Suprapubic skin (tissue), 4 donors: ENCODE results near the gene TRPM1. TPM values are rescaled to one million over a fixed set of nuclear protein-coding genes. Genes with fewer than 3 reads are reported as not detected.

Experiments used
- DNase-seq, 2 donors: peaks; one replicate each; pipeline ENCODE4 v3.0.0-alpha.2; 2019; ENCODE audit warnings: low spot score in 2 of 2
- H3K27ac ChIP-seq: fragments of 200-600 bp; sonication (generic); one replicate; pipeline ENCODE4 v1.5.1; 2019
- H3K27me3 ChIP-seq: fragments of 200-600 bp; sonication (generic); one replicate; pipeline ENCODE4 v1.5.1; 2019
- H3K36me3 ChIP-seq: fragments of 200-600 bp; sonication (generic); one replicate; pipeline ENCODE4 v1.5.1; 2019
- H3K4me1 ChIP-seq: fragments of 200-600 bp; sonication (generic); one replicate; pipeline ENCODE4 v1.5.1; 2019
- H3K4me3 ChIP-seq: fragments of 200-600 bp; sonication (generic); one replicate; pipeline ENCODE4 v1.5.1; 2019; ENCODE audit warnings: mild to moderate bottlenecking
- H3K9me3 ChIP-seq: fragments of 200-600 bp; sonication (generic); one replicate; pipeline ENCODE4 v1.5.1; 2019
- EP300 ChIP-seq: sonication (generic); formaldehyde crosslinking; IDR thresholded peaks from one replicate; pipeline ENCODE4 v1.6.1; 2017; ENCODE audit warnings: antibody characterized with exemption
- POLR2A ChIP-seq, 2 donors: fragments of 450-650 bp; IDR thresholded peaks; one replicate each; pipeline ENCODE4 v1.6.1; 2017; ENCODE audit warnings: antibody characterized with exemption in 2 of 2, mild to moderate bottlenecking in 2 of 2, moderate library complexity in 2 of 2
- POLR2AphosphoS5 ChIP-seq, 3 donors: sonication (generic); formaldehyde crosslinking; IDR thresholded peaks; one replicate each; pipeline ENCODE4 v1.6.1; 2017; ENCODE audit warnings: antibody characterized with exemption in 3 of 3
- WGBS: methylation state at CpG from one replicate; pipeline ENCODE4 v1.1.5; 2018; 5-methylcytosine and 5-hydroxymethylcytosine counted together
- total RNA-seq, 4 donors: library from RNA; depleted of rRNA; stranded (reverse); fragments of >200 nt; gene quantifications; one replicate each; pipeline ENCODE4 v1.1.0, GENCODE V29; 2016
- TF ChIP-seq, protein P1 (sequence below), 2 donors: fragments of 200-600 bp in 1 of 2; fragments of 450-650 bp in 1 of 2; sonication (generic) in 1 of 2; IDR thresholded peaks; one replicate each; pipeline ENCODE4 v1.5.1; 2016 to 2019; ENCODE audit warnings: antibody characterized with exemption in 2 of 2, mild to moderate bottlenecking in 1 of 2, moderate library complexity in 1 of 2

TRPM1 gene
- total RNA-seq, 4 donors from 2014 or later, result 5.1 to 15.2 (median 10.2) TPM

DNA sequence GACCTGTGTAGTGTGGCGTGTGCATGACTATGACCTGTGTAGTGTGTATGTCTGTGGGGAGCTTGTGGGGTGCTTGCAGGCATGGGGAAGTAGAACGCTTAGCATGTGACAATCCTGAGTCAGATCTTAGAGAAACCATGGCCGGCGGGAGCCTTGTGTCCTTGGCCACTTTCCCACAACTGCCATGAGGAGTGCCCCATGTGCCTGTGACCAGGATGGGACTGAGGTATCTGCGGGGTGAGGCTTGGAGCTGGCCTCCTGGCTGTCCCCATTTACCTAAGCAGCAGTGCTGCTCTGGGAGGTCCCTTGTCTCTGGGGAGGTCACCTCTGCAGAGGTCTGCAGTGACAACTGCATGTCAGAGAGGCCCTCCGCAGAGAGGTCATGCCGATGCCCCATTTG is 23.6 kb downstream of the TRPM1 start:
- Histone ChIP-seq H3K27me3 (no peaks in the 10 kb centered on the region), H3K36me3 (no peaks in the 10 kb centered on the region), H3K27ac (no peak overlapping the region), H3K4me1 (peaks cover 38% of the 10 kb centered on the region), H3K9me3 (no peaks in the 10 kb centered on the region), H3K4me3 (no peak overlapping the region)
- TF ChIP-seq EP300, result no peak
- TF ChIP-seq, protein P1, sequence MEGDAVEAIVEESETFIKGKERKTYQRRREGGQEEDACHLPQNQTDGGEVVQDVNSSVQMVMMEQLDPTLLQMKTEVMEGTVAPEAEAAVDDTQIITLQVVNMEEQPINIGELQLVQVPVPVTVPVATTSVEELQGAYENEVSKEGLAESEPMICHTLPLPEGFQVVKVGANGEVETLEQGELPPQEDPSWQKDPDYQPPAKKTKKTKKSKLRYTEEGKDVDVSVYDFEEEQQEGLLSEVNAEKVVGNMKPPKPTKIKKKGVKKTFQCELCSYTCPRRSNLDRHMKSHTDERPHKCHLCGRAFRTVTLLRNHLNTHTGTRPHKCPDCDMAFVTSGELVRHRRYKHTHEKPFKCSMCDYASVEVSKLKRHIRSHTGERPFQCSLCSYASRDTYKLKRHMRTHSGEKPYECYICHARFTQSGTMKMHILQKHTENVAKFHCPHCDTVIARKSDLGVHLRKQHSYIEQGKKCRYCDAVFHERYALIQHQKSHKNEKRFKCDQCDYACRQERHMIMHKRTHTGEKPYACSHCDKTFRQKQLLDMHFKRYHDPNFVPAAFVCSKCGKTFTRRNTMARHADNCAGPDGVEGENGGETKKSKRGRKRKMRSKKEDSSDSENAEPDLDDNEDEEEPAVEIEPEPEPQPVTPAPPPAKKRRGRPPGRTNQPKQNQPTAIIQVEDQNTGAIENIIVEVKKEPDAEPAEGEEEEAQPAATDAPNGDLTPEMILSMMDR (IDR thresholded peaks at IDR 0.05), result no peak
- DNase-seq, result no peak
- 91% methylated on average over 6 of the region's 7 CpGs for WGBS

DNA sequence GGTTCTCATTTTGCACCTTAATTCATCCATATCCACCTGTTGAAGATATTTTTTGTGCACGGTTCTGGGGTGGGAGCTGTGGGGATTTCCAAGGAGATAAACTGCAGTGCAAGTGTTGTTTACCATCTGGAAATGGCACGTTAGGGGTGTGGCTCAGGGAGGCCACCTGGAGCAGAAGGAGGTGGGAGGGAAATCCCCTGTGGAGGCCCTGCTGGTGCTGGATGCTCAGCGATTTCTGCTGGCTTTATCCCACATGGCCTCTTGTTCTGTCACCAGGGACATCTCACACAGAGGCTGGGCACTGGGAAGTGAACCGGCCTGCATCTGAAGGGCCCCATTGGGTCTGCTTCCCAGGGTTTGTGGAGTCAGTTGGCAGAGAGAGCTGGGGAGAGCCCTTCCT is 24.3 kb downstream of the TRPM1 start:
- TF ChIP-seq POLR2AphosphoS5 (IDR thresholded peaks at IDR 0.05) (no peak), EP300 (no peak), POLR2A (IDR thresholded peaks at IDR 0.05) (no peak)
- TF ChIP-seq, protein P1 (IDR thresholded peaks at IDR 0.05), result no peak
- Histone ChIP-seq H3K36me3 (no peaks in the 10 kb centered on the region), H3K27me3 (no peaks in the 10 kb centered on the region), H3K4me3 (no peak overlapping the region), H3K27ac (no peak overlapping the region), H3K9me3 (no peaks in the 10 kb centered on the region), H3K4me1 (peaks cover 31% of the 10 kb centered on the region)
- WGBS, result 19% methylated on average over 2 of the region's 4 CpGs
- no peak for DNase-seq

DNA sequence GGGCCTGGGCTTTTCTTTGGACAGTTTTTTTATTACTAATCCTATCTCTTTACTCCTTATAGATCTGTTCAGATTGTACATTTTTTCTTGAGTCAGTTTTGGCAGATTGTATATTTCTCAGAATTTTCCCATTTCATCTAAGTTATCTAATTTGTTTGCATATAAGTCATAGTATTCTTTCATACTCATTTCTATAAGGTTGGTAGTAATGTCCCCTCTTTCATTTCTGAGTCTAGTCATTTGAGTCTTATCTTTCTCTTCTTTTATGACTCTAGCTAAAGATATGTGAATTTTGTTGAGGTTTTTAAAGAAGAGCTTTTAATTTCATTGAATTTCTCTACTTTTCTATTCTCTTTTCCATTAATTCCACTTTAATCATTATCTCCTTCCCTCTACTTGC is 27.2 kb downstream of the TRPM1 start:
- Histone ChIP-seq H3K4me3 (no peak overlapping the region), H3K27me3 (no peaks in the 10 kb centered on the region), H3K9me3 (no peaks in the 10 kb centered on the region), H3K27ac (no peak overlapping the region), H3K36me3 (no peaks in the 10 kb centered on the region), H3K4me1 (peaks cover 5% of the 10 kb centered on the region)
- DNase-seq, result no peak
- TF ChIP-seq POLR2A (IDR thresholded peaks at IDR 0.05) (no peak), EP300 (no peak), POLR2AphosphoS5 (IDR thresholded peaks at IDR 0.05) (no peak)
- TF ChIP-seq, protein P1 (IDR thresholded peaks at IDR 0.05), result no peak

DNA sequence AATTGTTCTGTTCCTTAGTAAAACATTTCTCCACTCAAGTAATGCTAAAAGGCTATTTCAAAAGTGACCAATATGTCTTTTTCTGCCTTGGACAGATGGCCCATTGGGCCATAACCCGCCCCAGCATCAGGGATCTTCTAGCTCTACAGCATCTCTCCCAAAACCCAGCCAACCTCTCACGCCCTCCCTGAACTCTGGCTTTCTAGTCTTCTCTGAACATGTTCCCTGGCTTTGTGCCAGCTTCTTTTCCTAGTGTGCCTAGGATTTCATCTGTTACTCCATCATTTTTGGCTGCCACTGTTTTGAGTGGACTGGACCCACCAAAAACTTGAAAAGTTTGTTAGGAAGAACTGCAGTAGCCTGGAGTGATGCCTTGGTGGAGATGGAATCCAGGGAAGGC is 30.7 kb downstream of the TRPM1 start:
- H3K4me1 ChIP-seq, result peaks cover 2% of the 10 kb centered on the region
- H3K4me3 ChIP-seq, result no peak overlapping the region
- no peak for TF ChIP-seq EP300
- no peak for TF ChIP-seq POLR2A (IDR thresholded peaks at IDR 0.05)
- TF ChIP-seq POLR2AphosphoS5 (IDR thresholded peaks at IDR 0.05), result no peak
- TF ChIP-seq, protein P1 (IDR thresholded peaks at IDR 0.05), result no peak
- H3K27me3 ChIP-seq, result no peaks in the 10 kb centered on the region
- DNase-seq, result no peak
- H3K36me3 ChIP-seq, result no peaks in the 10 kb centered on the region
- WGBS, result 85% methylated on average over 2 of the region's 2 CpGs
- H3K9me3 ChIP-seq, result no peaks in the 10 kb centered on the region
- no peak overlapping the region for H3K27ac ChIP-seq

DNA sequence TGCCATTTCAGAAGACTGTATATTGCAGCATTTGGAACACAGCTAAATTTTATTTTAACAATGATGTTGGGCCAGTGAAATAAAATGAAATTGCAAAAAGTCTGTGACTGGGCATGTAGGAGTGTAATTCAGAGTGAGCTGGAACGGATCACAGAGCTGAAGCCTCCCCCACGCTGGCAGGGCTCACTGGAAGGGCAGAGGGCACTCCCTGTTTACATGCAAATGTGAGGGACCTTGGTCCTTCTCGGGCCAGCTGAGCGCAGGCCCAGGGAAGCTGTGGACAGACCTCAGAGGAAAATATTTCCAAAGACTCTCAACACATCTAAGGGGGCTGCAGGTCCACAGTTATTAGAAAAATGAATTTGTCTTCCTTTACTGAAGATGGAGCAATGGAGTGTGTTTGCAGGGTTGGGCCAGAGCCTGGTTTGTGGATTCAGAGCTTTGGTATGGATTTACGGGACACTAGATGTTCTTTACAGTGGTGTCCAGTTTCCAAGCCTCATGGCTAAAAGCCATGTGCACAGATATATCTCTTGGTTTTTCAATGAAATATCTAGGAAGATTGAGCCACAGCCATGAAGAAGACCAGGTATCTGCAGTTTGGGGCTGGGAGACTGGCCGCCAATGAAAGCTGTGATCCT is 32.0 kb downstream of the TRPM1 start:
- TF ChIP-seq POLR2A (IDR thresholded peaks at IDR 0.05), result no peak
- Histone ChIP-seq H3K36me3 (no peaks in the 10 kb centered on the region), H3K4me1 (peaks cover 2% of the 10 kb centered on the region), H3K27me3 (no peaks in the 10 kb centered on the region), H3K9me3 (no peaks in the 10 kb centered on the region), H3K27ac (no peak overlapping the region), H3K4me3 (no peak overlapping the region)
- WGBS, result 66% methylated on average over 6 of the region's 6 CpGs
- DNase-seq, result no peak
